Effector memory CD8-positive, alpha-beta T cell (primary cell): Measurements from ENCODE around the gene PTPN21.

Source experiments
- ATAC-seq: fragments of 150-1000 bp; cut with Tn5 transposase; replicated peaks from 2 replicates; pipeline ENCODE4 v1.10.0; 2021; ENCODE audit warnings: mild to moderate bottlenecking, moderate library complexity
- DNase-seq, 3 experiments: peaks; one replicate each; pipeline ENCODE4 v3.0.0; 2021
- H3K27ac Mint-ChIP-seq, 2 donors: one replicate each; pipeline ENCODE4 v1.8.0; 2022; ENCODE audit warnings: mild to moderate bottlenecking in 2 of 2, mixed read lengths in 2 of 2, moderate library complexity in 2 of 2
- H3K27me3 Mint-ChIP-seq, 2 donors: one replicate each; pipeline ENCODE4 v1.8.0; 2022; ENCODE audit warnings: mixed read lengths in 2 of 2
- H3K36me3 Mint-ChIP-seq: one replicate; pipeline ENCODE4 v1.8.0; 2022; ENCODE audit warnings: mild to moderate bottlenecking, moderate library complexity, mixed read lengths; ENCODE audit not compliant: insufficient read depth
- H3K4me1 Mint-ChIP-seq, 2 donors: one replicate each; pipeline ENCODE4 v1.8.0; 2022; ENCODE audit warnings: low read depth in 2 of 2, mixed read lengths in 2 of 2
- H3K4me3 Mint-ChIP-seq, 2 donors: one replicate each; pipeline ENCODE4 v1.8.0; 2022; ENCODE audit warnings: mild to moderate bottlenecking in 2 of 2, mixed read lengths in 2 of 2, moderate library complexity in 2 of 2
- H3K9me3 Mint-ChIP-seq, 2 donors: one replicate each; pipeline ENCODE4 v1.8.0; 2022; ENCODE audit warnings: mixed read lengths in 2 of 2

PTPN21 gene

GRCh38 chr14:88488897-88489296 lies 65.9 kb downstream of the PTPN21 start:
- Mint-ChIP-seq H3K27ac (no peak overlapping the region), H3K36me3 (no peaks in the 10 kb centered on the region), H3K4me3 (no peak overlapping the region), H3K9me3 (no peaks in the 10 kb centered on the region), H3K4me1 (peaks cover 3% of the 10 kb centered on the region in 2 donors), H3K27me3 (peaks cover 16 to 29% of the 10 kb centered on the region in 2 donors)
- DNase-seq: no peak
- ATAC-seq: no peak

- no peaks in the 10 kb centered on the region for H3K9me3 Mint-ChIP-seq
- no peaks in the 10 kb centered on the region for H3K36me3 Mint-ChIP-seq
- H3K4me1 Mint-ChIP-seq: peaks cover 3% of the 10 kb centered on the region in 2 donors
- ATAC-seq (no peak), DNase-seq (no peak)
- no peak overlapping the region for H3K27ac Mint-ChIP-seq
- peaks cover 19 to 23% of the 10 kb centered on the region in 2 donors for H3K27me3 Mint-ChIP-seq
- no peak overlapping the region for H3K4me3 Mint-ChIP-seq
Measured at GRCh38 chr14:88488081-88488480, 66.7 kb downstream of the PTPN21 start.

GRCh38 chr14:88482524-88482923 lies 72.3 kb downstream of the PTPN21 start:
- ATAC-seq (no peak), DNase-seq (no peak)
- Mint-ChIP-seq H3K4me1 (no peaks in the 10 kb centered on the region), H3K9me3 (no peaks in the 10 kb centered on the region), H3K36me3 (no peaks in the 10 kb centered on the region), H3K27ac (no peak overlapping the region), H3K4me3 (no peak overlapping the region), H3K27me3 (peaks cover 33 to 37% of the 10 kb centered on the region in 2 donors)

- Mint-ChIP-seq H3K27ac (no peak overlapping the region), H3K36me3 (no peaks in the 10 kb centered on the region), H3K4me3 (no peak overlapping the region), H3K4me1 (no peaks in the 10 kb centered on the region), H3K9me3 (no peaks in the 10 kb centered on the region), H3K27me3 (peaks cover 33 to 37% of the 10 kb centered on the region in 2 donors)
- ATAC-seq (no peak), DNase-seq (no peak)
Measured at GRCh38 chr14:88481794-88482193, 73.0 kb downstream of the PTPN21 start.

GRCh38 chr14:88481059-88481458 lies 73.7 kb downstream of the PTPN21 start:
- Mint-ChIP-seq H3K9me3 (no peaks in the 10 kb centered on the region), H3K4me3 (no peak overlapping the region), H3K27me3 (peaks cover 33 to 34% of the 10 kb centered on the region in 2 donors), H3K4me1 (no peaks in the 10 kb centered on the region), H3K27ac (no peak overlapping the region), H3K36me3 (no peaks in the 10 kb centered on the region)
- DNase-seq: no peak
- no peak for ATAC-seq

GRCh38 chr14:88479574-88479987 lies 75.2 kb downstream of the PTPN21 start:
- no peaks in the 10 kb centered on the region for H3K4me1 Mint-ChIP-seq
- H3K9me3 Mint-ChIP-seq: no peaks in the 10 kb centered on the region
- no peak overlapping the region for H3K4me3 Mint-ChIP-seq
- peaks cover 28 to 29% of the 10 kb centered on the region in 2 donors for H3K27me3 Mint-ChIP-seq
- no peak overlapping the region for H3K27ac Mint-ChIP-seq
- DNase-seq (no peak), ATAC-seq (no peak)
- no peaks in the 10 kb centered on the region for H3K36me3 Mint-ChIP-seq

GRCh38 chr14:88478931-88479330 lies 75.9 kb downstream of the PTPN21 start:
- H3K36me3 Mint-ChIP-seq: no peaks in the 10 kb centered on the region
- peaks cover 28 to 29% of the 10 kb centered on the region in 2 donors for H3K27me3 Mint-ChIP-seq
- ATAC-seq (no peak), DNase-seq (no peak)
- H3K4me1 Mint-ChIP-seq: no peaks in the 10 kb centered on the region
- H3K27ac Mint-ChIP-seq: no peak overlapping the region
- no peaks in the 10 kb centered on the region for H3K9me3 Mint-ChIP-seq
- H3K4me3 Mint-ChIP-seq: no peak overlapping the region

GRCh38 chr14:88477513-88478250 lies 77.1 kb downstream of the PTPN21 start:
- Mint-ChIP-seq H3K27ac (no peak overlapping the region), H3K9me3 (no peaks in the 10 kb centered on the region), H3K36me3 (no peaks in the 10 kb centered on the region), H3K4me3 (no peak overlapping the region), H3K4me1 (no peaks in the 10 kb centered on the region), H3K27me3 (peaks cover 18 to 22% of the 10 kb centered on the region in 2 donors)
- ATAC-seq (no peak), DNase-seq (no peak)

- Mint-ChIP-seq H3K27me3 (peaks cover 9 to 14% of the 10 kb centered on the region in 2 donors), H3K9me3 (no peaks in the 10 kb centered on the region), H3K27ac (no peak overlapping the region), H3K36me3 (no peaks in the 10 kb centered on the region), H3K4me3 (no peak overlapping the region), H3K4me1 (no peaks in the 10 kb centered on the region)
- ATAC-seq (no peak), DNase-seq (no peak)
Measured at GRCh38 chr14:88476825-88477224, 78.0 kb downstream of the PTPN21 start.

- no peak overlapping the region for H3K27ac Mint-ChIP-seq
- no peak overlapping the region for H3K4me3 Mint-ChIP-seq
- DNase-seq (no peak), ATAC-seq (no peak)
- no peaks in the 10 kb centered on the region for H3K36me3 Mint-ChIP-seq
- H3K9me3 Mint-ChIP-seq: no peaks in the 10 kb centered on the region
- H3K27me3 Mint-ChIP-seq: peaks cover 4 to 8% of the 10 kb centered on the region in 2 donors
- no peaks in the 10 kb centered on the region for H3K4me1 Mint-ChIP-seq
Measured at GRCh38 chr14:88476214-88476774, 78.5 kb downstream of the PTPN21 start.

- ATAC-seq: no peak
Measured at GRCh38 chr14:88473791-88474190, 81.0 kb downstream of the PTPN21 start.

GRCh38 chr14:88470542-88471440 lies 84.0 kb downstream of the PTPN21 start:
- Mint-ChIP-seq H3K27me3 (no peaks in the 10 kb centered on the region), H3K27ac (no peak overlapping the region), H3K9me3 (no peaks in the 10 kb centered on the region), H3K36me3 (no peaks in the 10 kb centered on the region), H3K4me1 (no peaks in the 10 kb centered on the region), H3K4me3 (no peak overlapping the region)
- ATAC-seq (no peak), DNase-seq (no peak)

More at GRCh38 chr14:88473791-88474190, 81.0 kb downstream of the PTPN21 start:
- no peak overlapping the region for H3K4me3 Mint-ChIP-seq
- H3K27ac Mint-ChIP-seq: no peak overlapping the region
- H3K4me1 Mint-ChIP-seq: no peaks in the 10 kb centered on the region
- no peaks in the 10 kb centered on the region for H3K9me3 Mint-ChIP-seq
- DNase-seq: no peak
- H3K36me3 Mint-ChIP-seq: no peaks in the 10 kb centered on the region
- no peaks in the 10 kb centered on the region for H3K27me3 Mint-ChIP-seq

- Mint-ChIP-seq H3K4me1 (no peaks in the 10 kb centered on the region), H3K27ac (no peak overlapping the region), H3K9me3 (no peaks in the 10 kb centered on the region), H3K36me3 (no peaks in the 10 kb centered on the region), H3K4me3 (no peak overlapping the region), H3K27me3 (no peaks in the 10 kb centered on the region)
- no peak for DNase-seq
- ATAC-seq: no peak
Measured at GRCh38 chr14:88468406-88468805, 86.4 kb downstream of the PTPN21 start.
